GM18511 (cell line): ENCODE data around the gene CD55.

Source experiments
- ATAC-seq: cut with Tn5 transposase; IDR thresholded peaks from one replicate; pipeline ENCODE4 v1.9.1; 2021; ENCODE audit warnings: mild to moderate bottlenecking, moderate library complexity; ENCODE audit not compliant: unreplicated experiment

The CD55 gene

GRCh38 chr1:207361889-207362288 lies 40.4 kb downstream of the CD55 start:
- no peak for ATAC-seq

GRCh38 chr1:207362962-207363860 lies 41.7 kb downstream of the CD55 start:
- ATAC-seq: no peak

DNA sequence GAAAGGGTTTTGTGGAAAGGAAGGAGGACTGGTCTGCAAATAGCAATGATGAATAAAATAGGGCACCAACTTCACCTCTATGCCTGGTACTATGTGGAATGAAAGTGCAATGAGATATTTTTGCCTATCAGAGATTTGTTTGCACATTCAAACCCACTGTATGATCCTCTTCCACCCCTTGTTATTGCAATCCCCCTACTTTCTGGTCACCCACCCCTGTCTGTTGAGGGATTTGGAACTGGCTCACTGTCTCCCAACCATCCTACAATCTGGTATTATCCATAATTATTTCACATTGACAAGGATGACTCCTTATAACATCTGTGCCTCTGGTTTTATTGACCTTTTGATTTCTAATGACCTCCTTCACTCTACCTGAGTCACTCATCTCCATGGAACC lies 42.4 kb downstream of the CD55 start:
- no peak for ATAC-seq

- no peak for ATAC-seq
Observed at GRCh38 chr1:207364614-207365013, 43.1 kb downstream of the CD55 start.

GRCh38 chr1:207365063-207365462 lies 43.6 kb downstream of the CD55 start:
- ATAC-seq: no peak

- no peak for ATAC-seq
Observed at GRCh38 chr1:207366022-207366421, 44.5 kb downstream of the CD55 start.

DNA sequence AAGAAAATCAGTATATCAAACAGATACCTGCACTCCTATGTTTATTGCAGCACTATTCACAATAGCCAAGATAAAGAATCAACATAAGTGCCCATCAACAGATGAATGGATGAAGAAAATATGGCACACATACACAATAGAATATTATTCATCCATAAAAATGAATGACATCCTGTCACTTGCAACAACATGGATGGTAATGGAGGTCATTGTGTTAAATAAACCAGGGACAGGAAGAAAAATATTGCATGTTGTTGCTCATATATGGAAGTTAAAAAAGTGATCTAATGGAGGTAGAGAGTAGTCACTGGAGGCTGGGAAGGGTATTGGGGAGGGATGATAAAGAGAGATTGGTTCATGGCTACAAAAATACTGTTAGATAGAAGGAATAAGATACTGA lies 67.2 kb downstream of the CD55 start:
- ATAC-seq: no peak

DNA sequence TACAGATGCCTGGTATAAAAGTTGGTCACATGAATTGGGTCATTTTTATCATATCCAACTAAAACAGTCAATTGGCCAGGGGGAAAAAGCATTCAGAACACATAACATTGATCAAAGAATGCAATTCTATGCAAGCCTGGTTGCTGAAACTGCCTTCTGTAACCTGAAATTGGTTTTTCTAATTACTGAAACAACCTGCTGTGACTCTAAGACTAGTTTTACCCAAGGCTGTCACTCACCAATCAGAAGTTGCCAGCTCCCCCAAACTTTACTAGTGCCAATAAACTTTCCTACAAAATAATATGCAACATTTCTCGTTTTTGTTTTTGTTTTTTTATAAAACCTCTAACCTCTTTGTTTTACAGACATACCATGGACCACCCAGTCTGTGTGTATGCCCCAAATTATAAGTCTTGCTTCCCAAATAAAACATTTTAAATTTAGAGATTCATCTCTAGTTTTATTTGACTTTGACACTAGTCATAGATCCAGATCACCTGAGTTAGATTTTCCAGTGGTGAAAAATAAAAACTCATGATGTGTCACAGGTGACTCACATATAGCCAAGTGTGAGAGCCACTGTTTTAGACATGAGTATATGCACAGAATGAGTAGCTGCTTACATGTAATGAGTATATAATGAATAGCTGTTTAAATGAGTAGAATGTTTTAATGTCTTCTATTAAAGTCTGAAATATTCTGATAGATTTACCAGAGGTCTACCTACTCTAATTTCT lies 68.4 kb downstream of the CD55 start:
- ATAC-seq: no peak

GRCh38 chr1:207393610-207394009 lies 72.1 kb downstream of the CD55 start:
- ATAC-seq: no peak

GRCh38 chr1:207396168-207396746 lies 74.8 kb downstream of the CD55 start:
- ATAC-seq: no peak

DNA sequence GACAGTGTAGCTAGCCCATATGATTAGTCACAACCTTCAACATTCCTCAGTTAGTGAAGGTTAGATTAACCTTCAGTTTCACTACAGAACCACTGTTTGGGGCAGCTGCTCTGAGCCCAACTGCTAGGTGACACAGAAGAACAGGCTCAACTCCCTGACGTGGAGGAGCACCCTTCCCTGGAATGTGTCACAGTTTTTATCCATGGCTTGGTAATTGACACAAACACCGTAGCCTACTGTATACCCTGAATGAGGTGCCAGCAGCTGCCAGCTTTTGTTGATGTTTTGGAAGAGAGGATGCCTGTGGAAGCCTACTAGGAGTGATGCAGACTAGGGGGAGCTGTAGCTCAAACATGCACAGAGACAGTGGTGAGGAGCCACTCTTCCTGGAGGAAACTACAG lies 76.0 kb downstream of the CD55 start:
- ATAC-seq: no peak

- ATAC-seq: no peak
Observed at GRCh38 chr1:207398986-207399385, 77.5 kb downstream of the CD55 start.

DNA sequence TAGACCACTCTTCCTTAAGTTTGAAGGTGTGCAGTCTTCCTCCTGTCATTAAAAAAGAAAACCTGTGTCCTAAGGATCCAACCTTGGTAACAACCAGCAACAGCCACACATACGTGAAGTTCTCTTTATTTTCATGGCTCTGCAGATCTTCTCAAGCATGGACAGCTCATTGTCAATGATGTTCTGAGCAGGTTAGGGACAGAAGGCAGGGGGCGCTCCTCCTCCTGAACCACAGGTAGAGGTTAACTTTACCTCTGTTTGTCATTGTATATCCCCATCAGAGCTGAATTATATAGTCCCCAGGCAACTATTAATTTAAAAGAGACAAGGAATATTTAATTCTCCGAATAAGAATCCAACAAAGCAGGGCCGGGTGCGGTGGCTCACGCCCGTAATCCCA lies 80.1 kb downstream of the CD55 start:
- no peak for ATAC-seq

GRCh38 chr1:207402744-207403143 lies 81.3 kb downstream of the CD55 start:
- no peak for ATAC-seq

DNA sequence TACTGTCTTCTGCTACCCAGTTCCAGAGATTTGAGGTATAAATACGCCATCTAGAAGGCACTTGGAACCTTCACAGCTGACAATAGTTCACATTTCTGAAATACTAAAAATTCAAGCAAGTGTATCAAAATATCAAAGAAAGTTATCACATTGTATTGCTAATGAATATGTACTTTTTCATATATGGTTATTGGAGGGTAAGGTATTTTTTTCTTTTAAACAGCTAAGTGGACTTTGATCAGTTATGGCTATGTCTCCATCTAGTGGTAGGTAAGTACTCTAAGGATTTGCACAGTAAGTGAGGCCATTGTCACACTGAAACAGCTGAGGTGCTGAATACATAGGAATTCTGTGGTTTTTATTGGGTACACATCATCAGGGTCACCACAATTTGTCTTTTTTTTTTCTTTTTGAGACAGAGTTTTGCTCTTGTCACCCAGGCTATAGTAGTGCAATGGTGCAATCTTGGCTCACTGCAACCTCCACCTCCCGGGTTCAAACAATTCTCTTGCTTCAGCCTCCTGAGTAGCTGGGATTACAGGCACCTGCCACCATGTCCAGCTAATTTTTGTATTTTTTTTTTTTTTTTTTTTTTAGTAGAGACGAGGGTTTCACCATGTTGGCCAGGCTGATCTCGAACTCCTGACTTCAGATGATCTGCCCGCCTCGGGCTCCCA lies 83.5 kb downstream of the CD55 start:
- no peak for ATAC-seq

DNA sequence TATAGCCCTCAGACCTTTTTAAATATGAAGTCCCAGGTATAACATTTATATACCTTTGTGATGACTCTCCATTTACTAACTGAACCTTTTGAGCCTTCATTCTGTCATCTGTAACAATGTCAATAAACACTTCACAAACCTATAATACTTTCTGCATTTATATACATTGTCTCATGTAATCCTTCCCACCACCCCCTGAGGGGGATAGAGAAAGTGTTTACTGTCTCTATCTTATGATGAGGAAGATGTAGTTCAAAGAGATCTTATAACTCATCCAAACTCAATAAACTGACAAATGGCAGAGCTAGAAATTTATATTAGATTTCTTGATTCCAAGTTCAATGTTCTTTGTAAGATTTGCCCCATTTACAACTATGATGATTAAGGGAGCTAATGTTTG lies 84.3 kb downstream of the CD55 start:
- no peak for ATAC-seq

GRCh38 chr1:207407655-207408260 lies 86.3 kb downstream of the CD55 start:
- no peak for ATAC-seq
